HG02943 (cell line): ENCODE results near the gene C5orf24.
"Not testable (repeated sequence)": the region's sequence is repeated elsewhere in the genome, so short reads cannot be mapped to it uniquely, and the experiment has no call there.

Source experiments
- ATAC-seq: cut with Tn5 transposase; IDR thresholded peaks from one replicate; pipeline ENCODE4 v1.9.1; 2021; ENCODE audit warnings: mild to moderate bottlenecking, low read depth, moderate library complexity; ENCODE audit not compliant: unreplicated experiment

C5orf24 gene

GRCh38 chr5:134845852-134846640, at the start of gene C5orf24:
TSS of gene C5orf24 (plus strand) at chr5:134845968. CDS start at chr5:134854901, 8,933 bp downstream.
- peak; percentile 92 for ATAC-seq

GRCh38 chr5:134798468-134798867, 47.3 kb upstream of the C5orf24 start:
- no peak for ATAC-seq

- ATAC-seq, result no peak
Measured at GRCh38 chr5:134803821-134804220, 41.9 kb upstream of the C5orf24 start.

GRCh38 chr5:134813407-134813806, 32.4 kb upstream of the C5orf24 start:
- ATAC-seq, result no peak

GRCh38 chr5:134813827-134814226, 31.9 kb upstream of the C5orf24 start:
- ATAC-seq, result no peak

- ATAC-seq, result no peak
Measured at GRCh38 chr5:134817006-134817405, 28.8 kb upstream of the C5orf24 start.

GRCh38 chr5:134818776-134819175, 27.0 kb upstream of the C5orf24 start:
- no peak for ATAC-seq

- no peak for ATAC-seq
Measured at GRCh38 chr5:134819407-134819963, 26.3 kb upstream of the C5orf24 start.

GRCh38 chr5:134821841-134822240, 23.9 kb upstream of the C5orf24 start:
- ATAC-seq, result no peak

- no peak for ATAC-seq
Measured at GRCh38 chr5:134824681-134825080, 21.1 kb upstream of the C5orf24 start.

- no peak for ATAC-seq
Measured at GRCh38 chr5:134825212-134825611, 20.6 kb upstream of the C5orf24 start.

GRCh38 chr5:134833340-134834032, 12.3 kb upstream of the C5orf24 start:
- ATAC-seq, result no peak

GRCh38 chr5:134835623-134836022, 10.1 kb upstream of the C5orf24 start:
- no peak for ATAC-seq

- no peak for ATAC-seq
Measured at GRCh38 chr5:134837530-134838181, 8.1 kb upstream of the C5orf24 start.

- ATAC-seq, result not testable (repeated sequence)
Measured at GRCh38 chr5:134838361-134838760, 7.4 kb upstream of the C5orf24 start.

GRCh38 chr5:134840811-134841210, 5.0 kb upstream of the C5orf24 start:
- no peak for ATAC-seq

GRCh38 chr5:134844252-134844651, 1.5 kb upstream of the C5orf24 start:
- no peak for ATAC-seq

- ATAC-seq, result no peak
Measured at GRCh38 chr5:134845335-134845851, 375 bp upstream of the C5orf24 start.

GRCh38 chr5:134846641-134846960, 833 bp downstream of the C5orf24 start:
- ATAC-seq, result peak; percentile 12

GRCh38 chr5:134849434-134849933, 3.7 kb downstream of the C5orf24 start:
- ATAC-seq, result not testable (repeated sequence)
